ENCODE results near the gene AFAP1L1. TPM values are rescaled to one million over a fixed set of nuclear protein-coding genes. Genes with fewer than 3 reads are reported as not detected.

The AFAP1L1 gene
- total RNA-seq, 1 experiment from 2014 or later: 10.3 TPM

GRCh38 chr5:149297340-149298025 is 25.8 kb downstream of the AFAP1L1 start:
- intact Hi-C loops (cut with micrococcal nuclease; ENCODE audit: unreplicated experiment): no loop called here
- no peaks in the 10 kb centered on the region for H3K9me3 Mint-ChIP-seq (ENCODE audit: low read depth, unreplicated experiment)
- no peaks in the 10 kb centered on the region for H3K36me3 Mint-ChIP-seq (ENCODE audit: insufficient read depth, unreplicated experiment)
- TF ChIP-seq CTCF (IDR thresholded peaks at IDR 0.05; ENCODE audit: unreplicated experiment): no peak
- H3K4me1 Mint-ChIP-seq (ENCODE audit: low read depth, unreplicated experiment): no peaks in the 10 kb centered on the region
- H3K27ac Mint-ChIP-seq (ENCODE audit: unreplicated experiment): no peak overlapping the region
- CTCF ChIA-PET: interaction anchor here (1.2 kb wide), 1 partner anchor 10 kb away, joined by 5 read pairs; no protein-coding TSS in a partner anchor
- no peak overlapping the region for H3K4me3 Mint-ChIP-seq (ENCODE audit: low read depth, unreplicated experiment)
- no TSS peak for BruUV-seq (replicated peaks)
- no peaks in the 10 kb centered on the region for H3K27me3 Mint-ChIP-seq (ENCODE audit: unreplicated experiment)
- DNase-seq: no peak

GRCh38 chr5:149298163-149298562 is 26.5 kb downstream of the AFAP1L1 start:
- no peak for TF ChIP-seq CTCF (IDR thresholded peaks at IDR 0.05; ENCODE audit: unreplicated experiment)
- no peaks in the 10 kb centered on the region for H3K27me3 Mint-ChIP-seq (ENCODE audit: unreplicated experiment)
- no peaks in the 10 kb centered on the region for H3K9me3 Mint-ChIP-seq (ENCODE audit: low read depth, unreplicated experiment)
- no peaks in the 10 kb centered on the region for H3K4me1 Mint-ChIP-seq (ENCODE audit: low read depth, unreplicated experiment)
- no peak overlapping the region for H3K4me3 Mint-ChIP-seq (ENCODE audit: low read depth, unreplicated experiment)
- H3K36me3 Mint-ChIP-seq (ENCODE audit: insufficient read depth, unreplicated experiment): no peaks in the 10 kb centered on the region
- BruUV-seq (replicated peaks): no TSS peak
- no peak overlapping the region for H3K27ac Mint-ChIP-seq (ENCODE audit: unreplicated experiment)
- CTCF ChIA-PET: interaction anchor here (1.2 kb wide), 1 partner anchor 9 kb away, joined by 5 read pairs; no protein-coding TSS in a partner anchor
- no peak for DNase-seq
- intact Hi-C loops (cut with micrococcal nuclease; ENCODE audit: unreplicated experiment): no loop called here

GRCh38 chr5:149298842-149299404 is 27.3 kb downstream of the AFAP1L1 start:
- H3K9me3 Mint-ChIP-seq (ENCODE audit: low read depth, unreplicated experiment): no peaks in the 10 kb centered on the region
- CTCF ChIA-PET: interaction anchor here (0.6 to 1.4 kb wide), 3 partner anchors 7 to 18 kb away, joined by 3 to 5 read pairs (median 3); no protein-coding TSS in a partner anchor
- no peaks in the 10 kb centered on the region for H3K4me1 Mint-ChIP-seq (ENCODE audit: low read depth, unreplicated experiment)

GRCh38 chr5:149299451-149300054 is 27.9 kb downstream of the AFAP1L1 start:
- CTCF ChIA-PET: interaction anchor here (0.6 to 1.4 kb wide), 2 partner anchors 8 to 18 kb away, joined by 3 read pairs; no protein-coding TSS in a partner anchor
- no peak for TF ChIP-seq CTCF (IDR thresholded peaks at IDR 0.05; ENCODE audit: unreplicated experiment)
- no peaks in the 10 kb centered on the region for H3K36me3 Mint-ChIP-seq (ENCODE audit: insufficient read depth, unreplicated experiment)

More at GRCh38 chr5:149298842-149299404, 27.3 kb downstream of the AFAP1L1 start:
- H3K27me3 Mint-ChIP-seq (ENCODE audit: unreplicated experiment): no peaks in the 10 kb centered on the region
- no peak for DNase-seq
- no peak for TF ChIP-seq CTCF (IDR thresholded peaks at IDR 0.05; ENCODE audit: unreplicated experiment)
- no peak overlapping the region for H3K27ac Mint-ChIP-seq (ENCODE audit: unreplicated experiment)
- no peaks in the 10 kb centered on the region for H3K36me3 Mint-ChIP-seq (ENCODE audit: insufficient read depth, unreplicated experiment)
- BruUV-seq (replicated peaks): no TSS peak
- H3K4me3 Mint-ChIP-seq (ENCODE audit: low read depth, unreplicated experiment): no peak overlapping the region
- intact Hi-C loops (cut with micrococcal nuclease; ENCODE audit: unreplicated experiment): no loop called here

More at GRCh38 chr5:149299451-149300054, 27.9 kb downstream of the AFAP1L1 start:
- H3K4me3 Mint-ChIP-seq (ENCODE audit: low read depth, unreplicated experiment): no peak overlapping the region
- no TSS peak for BruUV-seq (replicated peaks)
- H3K4me1 Mint-ChIP-seq (ENCODE audit: low read depth, unreplicated experiment): no peaks in the 10 kb centered on the region
- intact Hi-C loops (cut with micrococcal nuclease; ENCODE audit: unreplicated experiment): no loop called here
- H3K27me3 Mint-ChIP-seq (ENCODE audit: unreplicated experiment): no peaks in the 10 kb centered on the region
- H3K9me3 Mint-ChIP-seq (ENCODE audit: low read depth, unreplicated experiment): no peaks in the 10 kb centered on the region
- DNase-seq: no peak
- no peak overlapping the region for H3K27ac Mint-ChIP-seq (ENCODE audit: unreplicated experiment)
